HG03159 (cell line): Measurements from ENCODE around the gene ZNF385C.

Experiments
- ATAC-seq: cut with Tn5 transposase; IDR thresholded peaks from one replicate; pipeline ENCODE4 v1.9.1; 2021; ENCODE audit warnings: mild to moderate bottlenecking, moderate library complexity; ENCODE audit not compliant: unreplicated experiment

ZNF385C gene

DNA sequence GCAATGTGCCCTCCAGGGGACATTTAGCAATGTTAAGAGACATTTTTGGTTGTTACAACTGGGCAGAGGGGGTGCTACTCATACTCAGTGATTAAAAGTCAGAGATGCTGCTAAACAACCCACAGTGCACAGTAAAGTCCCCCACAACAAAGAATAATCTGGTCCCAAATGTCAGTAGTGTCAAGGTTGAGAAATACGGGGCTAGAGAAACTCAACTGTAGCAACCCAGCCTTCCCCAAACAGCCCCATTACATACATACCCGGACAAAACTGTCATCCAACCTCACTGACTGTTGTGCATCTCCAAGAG is 101.5 kb downstream of the ZNF385C start:
- no peak for ATAC-seq

GRCh38 chr17:41992576-41992975 is 105.7 kb downstream of the ZNF385C start:
- no peak for ATAC-seq

- ATAC-seq, result no peak
Measured at GRCh38 chr17:41989702-41990419, 108.4 kb downstream of the ZNF385C start.

GRCh38 chr17:41988418-41988817 is 109.9 kb downstream of the ZNF385C start:
- no peak for ATAC-seq

DNA sequence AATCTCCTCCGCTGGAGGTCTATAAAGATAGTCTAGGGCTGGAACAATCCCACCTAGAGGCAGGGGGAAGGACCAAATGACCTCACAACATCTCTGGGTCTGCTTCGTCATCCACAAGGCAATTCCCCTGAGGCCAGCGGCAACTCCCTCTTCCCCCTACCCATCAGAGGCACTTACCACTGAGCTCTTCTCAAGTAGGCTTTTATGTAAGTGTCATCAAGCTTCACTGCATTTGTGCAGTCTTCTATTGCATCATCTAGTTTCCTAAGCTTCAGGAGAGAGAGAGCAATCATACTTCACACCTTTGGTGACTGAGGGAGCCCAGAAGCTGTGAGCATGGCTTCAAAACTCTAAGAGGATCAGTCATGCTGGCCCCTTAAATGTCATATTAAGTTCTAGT is 110.6 kb downstream of the ZNF385C start:
- ATAC-seq, result no peak

DNA sequence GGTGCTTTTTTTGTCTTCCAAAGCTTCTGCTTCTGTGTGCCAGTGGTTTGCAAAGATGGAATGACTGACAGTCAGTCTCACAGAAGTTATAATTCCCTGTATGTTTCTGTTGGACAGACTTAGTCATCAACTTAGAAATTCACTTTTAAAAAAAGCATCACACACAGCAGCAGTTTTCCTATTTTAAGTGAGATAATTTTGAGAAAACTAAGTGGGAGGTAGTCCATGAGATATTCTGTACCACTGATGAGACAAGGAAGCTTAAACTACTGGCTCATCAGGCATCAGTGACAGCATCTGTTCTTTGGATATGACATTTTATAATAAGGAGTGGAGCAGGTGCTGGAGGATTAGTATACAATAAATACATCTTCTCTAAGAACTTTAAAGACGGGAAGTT is 111.6 kb downstream of the ZNF385C start:
- no peak for ATAC-seq

- ATAC-seq, result no peak
Measured at GRCh38 chr17:41985919-41986318, 112.4 kb downstream of the ZNF385C start.

DNA sequence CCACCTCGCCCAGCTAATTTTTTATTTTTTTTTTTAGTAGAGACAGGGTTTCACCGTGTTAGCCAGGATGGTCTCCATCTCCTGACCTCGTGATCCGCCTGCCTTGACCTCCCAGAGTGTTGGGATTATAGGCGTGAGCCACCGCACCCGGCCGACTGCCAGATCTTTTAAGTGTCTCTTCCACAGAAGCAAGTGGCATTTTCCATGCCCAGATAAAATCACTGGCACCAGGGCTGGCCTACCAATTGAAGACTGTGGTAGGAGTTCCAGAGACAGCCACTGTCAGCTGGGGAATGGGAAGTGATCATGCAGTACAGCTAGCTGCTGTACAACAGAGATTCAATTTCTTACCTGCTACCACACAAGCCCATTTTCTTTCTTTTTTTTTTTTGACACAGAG is 113.8 kb downstream of the ZNF385C start:
- ATAC-seq, result no peak

GRCh38 chr17:41982026-41982760 is 116.1 kb downstream of the ZNF385C start:
- no peak for ATAC-seq

DNA sequence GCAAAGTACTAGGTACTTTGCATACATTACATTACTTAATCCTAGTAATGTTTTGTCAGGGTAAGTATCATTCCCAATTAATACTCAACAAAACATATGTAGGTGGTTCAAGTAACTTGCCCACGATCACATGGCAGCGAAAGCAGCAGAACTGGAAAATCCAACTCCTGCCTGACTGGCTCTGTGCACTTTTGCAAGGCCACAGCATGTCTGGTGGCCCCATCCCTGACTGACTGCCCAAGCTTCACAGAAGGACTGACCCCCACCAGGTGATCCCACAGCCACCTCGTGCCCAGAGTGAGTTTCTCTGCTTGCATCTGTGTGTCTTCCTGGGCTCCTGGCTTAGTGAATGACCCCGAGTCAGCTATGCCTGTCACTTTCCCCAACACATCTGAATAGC is 120.3 kb downstream of the ZNF385C start:
- no peak for ATAC-seq

GRCh38 chr17:41976142-41976768 is 122.0 kb downstream of the ZNF385C start:
- no peak for ATAC-seq
